Ishikawa (cell line): ENCODE results near the gene APOB.

ENCODE experiments used
- CEBPB ChIP-seq: IDR thresholded peaks from 2 replicates; pipeline ENCODE4 v1.6.1; 2012
- CREB1 ChIP-seq: IDR thresholded peaks from 2 replicates; pipeline ENCODE4 v1.6.1; 2012; ENCODE audit warnings: low read depth
- EGR1 ChIP-seq: IDR thresholded peaks from 2 replicates; pipeline ENCODE4 v1.6.1; 2012
- EP300 ChIP-seq: IDR thresholded peaks from 2 replicates; pipeline ENCODE4 v1.6.1; 2012; ENCODE audit warnings: borderline replicate concordance
- FOXM1 ChIP-seq: IDR thresholded peaks from 2 replicates; pipeline ENCODE4 v1.6.1; 2012; ENCODE audit warnings: low read depth, borderline replicate concordance
- MAX ChIP-seq: IDR thresholded peaks from 2 replicates; pipeline ENCODE4 v1.6.1; 2012
- NFIC ChIP-seq: IDR thresholded peaks from 2 replicates; pipeline ENCODE4 v1.6.1; 2012
- RAD21 ChIP-seq: IDR thresholded peaks from 2 replicates; pipeline ENCODE4 v1.6.1; 2012; ENCODE audit warnings: low read depth
- REST ChIP-seq: IDR thresholded peaks from 2 replicates; pipeline ENCODE4 v1.6.1; 2012; ENCODE audit warnings: low read depth, mild to moderate bottlenecking
- TAF1 ChIP-seq: IDR thresholded peaks from 2 replicates; pipeline ENCODE4 v1.6.1; 2012; ENCODE audit warnings: low read depth, mild to moderate bottlenecking
- TCF12 ChIP-seq: IDR thresholded peaks from 2 replicates; pipeline ENCODE4 v1.6.1; 2012; ENCODE audit warnings: low read depth
- TEAD4 ChIP-seq: IDR thresholded peaks from 2 replicates; pipeline ENCODE4 v1.6.1; 2012
- USF1 ChIP-seq: IDR thresholded peaks from 2 replicates; pipeline ENCODE4 v1.6.1; 2012
- YY1 ChIP-seq: IDR thresholded peaks from 2 replicates; pipeline ENCODE4 v1.6.1; 2012; ENCODE audit warnings: low read depth
- ZBTB7A ChIP-seq: IDR thresholded peaks from 2 replicates; pipeline ENCODE4 v1.6.1; 2012; ENCODE audit warnings: low read depth

Gene APOB

GRCh38 chr2:21057097-21057496 lies 13.2 kb upstream of the APOB start:
- TF ChIP-seq CREB1 (no peak), EP300 (no peak), TEAD4 (no peak), REST (no peak), NFIC (no peak), RAD21 (no peak), CEBPB (no peak), TCF12 (no peak), ZBTB7A (no peak), FOXM1 (no peak), USF1 (no peak), YY1 (no peak), EGR1 (no peak), TAF1 (no peak), MAX (no peak)

GRCh38 chr2:21055879-21056790 lies 12.3 kb upstream of the APOB start:
- TF ChIP-seq CEBPB (no peak), FOXM1 (no peak), RAD21 (no peak), MAX (no peak), YY1 (no peak), EGR1 (no peak), ZBTB7A (no peak), TCF12 (no peak), TAF1 (no peak), USF1 (no peak), EP300 (no peak), REST (no peak), CREB1 (no peak), NFIC (no peak), TEAD4 (no peak)

- TF ChIP-seq EGR1 (no peak), FOXM1 (no peak), TCF12 (no peak), CREB1 (no peak), TEAD4 (no peak), USF1 (no peak), EP300 (no peak), TAF1 (no peak), MAX (no peak), REST (no peak), RAD21 (no peak), YY1 (no peak), NFIC (no peak), ZBTB7A (no peak), CEBPB (no peak)
Observed at GRCh38 chr2:21055451-21055850, 11.6 kb upstream of the APOB start.
